Activated T-helper 2 cell treated with anti-CD3 and anti-CD28 coated beads, Interferon-gamma antibody, Interleukin-2, Interleukin-4, amounts not matched to agents 10 μg/mL and 5 μg/mL and 100 μg/mL, durations not matched to agents 14 hours and 24 hours and 36 hours (primary cell): ENCODE results near the gene PRKAG2. TPM values are rescaled to one million over a fixed set of nuclear protein-coding genes. Genes with fewer than 3 reads are reported as not detected.

Experiments used
- DNase-seq: peaks from one replicate; pipeline ENCODE4 v3.0.0; 2021; ENCODE audit warnings: low spot score
- H3K27ac Mint-ChIP-seq: one replicate; pipeline ENCODE4 v1.8.0; 2021; ENCODE audit warnings: mixed read lengths
- H3K27me3 Mint-ChIP-seq: one replicate; pipeline ENCODE4 v1.8.0; 2021; ENCODE audit warnings: low read depth, mixed read lengths
- H3K36me3 Mint-ChIP-seq: one replicate; pipeline ENCODE4 v1.8.0; 2021; ENCODE audit warnings: low read depth, mixed read lengths
- H3K4me1 Mint-ChIP-seq: one replicate; pipeline ENCODE4 v1.8.0; 2021; ENCODE audit warnings: low read depth, mixed read lengths
- H3K4me3 Mint-ChIP-seq: one replicate; pipeline ENCODE4 v1.8.0; 2021; ENCODE audit warnings: low read depth, mild to moderate bottlenecking, moderate library complexity, mixed read lengths
- H3K9me3 Mint-ChIP-seq: one replicate; pipeline ENCODE4 v1.8.0; 2021; ENCODE audit warnings: mixed read lengths
- intact Hi-C: fragments of 100-400 bp; cut with micrococcal nuclease; formaldehyde crosslinking; loops from one replicate; pipeline ENCODE4 v1.15.1; 2023
- total RNA-seq: library from RNA; stranded (reverse); gene quantifications from 2 replicates; pipeline ENCODE4 v1.2.3, GENCODE V29; 2022

The PRKAG2 gene
- total RNA-seq, 1 donor from 2014 or later: 14.9 TPM

DNA sequence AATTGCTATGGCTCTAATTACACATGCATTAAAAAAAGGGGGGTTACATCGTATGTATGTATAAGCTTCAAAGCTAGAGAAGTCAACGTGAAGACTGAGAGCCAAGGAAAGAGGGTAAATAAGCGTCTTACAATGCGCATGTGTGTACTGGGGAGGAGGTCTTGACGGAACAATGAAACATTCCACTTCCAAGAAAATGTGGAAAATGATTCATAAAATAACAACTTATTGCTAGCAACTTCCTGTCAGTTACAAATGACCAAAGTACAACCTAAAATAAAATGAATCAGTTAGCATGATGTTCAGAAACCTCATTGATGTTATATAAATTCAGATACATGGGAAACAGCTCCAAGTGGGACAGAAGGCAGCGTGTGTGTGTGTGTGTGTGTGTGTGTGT is 253.1 kb downstream of the PRKAG2 start:
- Mint-ChIP-seq H3K27ac (no peak overlapping the region), H3K27me3 (no peaks in the 10 kb centered on the region), H3K4me3 (no peak overlapping the region), H3K9me3 (no peaks in the 10 kb centered on the region), H3K36me3 (no peaks in the 10 kb centered on the region), H3K4me1 (peaks cover 12% of the 10 kb centered on the region)
- intact Hi-C loops: no loop called here
- DNase-seq: no peak

DNA sequence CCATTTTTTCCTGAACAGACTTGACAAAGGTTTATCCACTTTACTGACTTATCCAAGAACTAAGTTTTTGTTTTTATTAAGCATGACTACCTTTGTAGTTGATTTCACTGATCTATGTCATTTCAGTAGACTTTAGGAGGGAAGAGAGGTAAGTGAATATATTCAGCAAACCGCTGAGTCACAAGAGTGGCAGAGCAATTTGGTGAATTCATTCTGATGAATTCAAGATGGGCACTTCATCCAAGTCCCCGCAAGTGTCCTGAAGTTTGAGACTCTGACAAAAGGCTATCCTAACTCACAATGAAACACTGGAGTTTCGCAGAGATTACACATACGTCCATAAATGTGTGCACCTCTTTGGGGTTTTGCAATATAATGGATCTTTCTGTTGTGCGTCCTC is 255.0 kb downstream of the PRKAG2 start:
- Mint-ChIP-seq H3K4me1 (peaks cover 10% of the 10 kb centered on the region), H3K9me3 (no peaks in the 10 kb centered on the region), H3K36me3 (no peaks in the 10 kb centered on the region), H3K4me3 (no peak overlapping the region), H3K27me3 (no peaks in the 10 kb centered on the region), H3K27ac (no peak overlapping the region)
- intact Hi-C loops: no loop called here
- no peak for DNase-seq

DNA sequence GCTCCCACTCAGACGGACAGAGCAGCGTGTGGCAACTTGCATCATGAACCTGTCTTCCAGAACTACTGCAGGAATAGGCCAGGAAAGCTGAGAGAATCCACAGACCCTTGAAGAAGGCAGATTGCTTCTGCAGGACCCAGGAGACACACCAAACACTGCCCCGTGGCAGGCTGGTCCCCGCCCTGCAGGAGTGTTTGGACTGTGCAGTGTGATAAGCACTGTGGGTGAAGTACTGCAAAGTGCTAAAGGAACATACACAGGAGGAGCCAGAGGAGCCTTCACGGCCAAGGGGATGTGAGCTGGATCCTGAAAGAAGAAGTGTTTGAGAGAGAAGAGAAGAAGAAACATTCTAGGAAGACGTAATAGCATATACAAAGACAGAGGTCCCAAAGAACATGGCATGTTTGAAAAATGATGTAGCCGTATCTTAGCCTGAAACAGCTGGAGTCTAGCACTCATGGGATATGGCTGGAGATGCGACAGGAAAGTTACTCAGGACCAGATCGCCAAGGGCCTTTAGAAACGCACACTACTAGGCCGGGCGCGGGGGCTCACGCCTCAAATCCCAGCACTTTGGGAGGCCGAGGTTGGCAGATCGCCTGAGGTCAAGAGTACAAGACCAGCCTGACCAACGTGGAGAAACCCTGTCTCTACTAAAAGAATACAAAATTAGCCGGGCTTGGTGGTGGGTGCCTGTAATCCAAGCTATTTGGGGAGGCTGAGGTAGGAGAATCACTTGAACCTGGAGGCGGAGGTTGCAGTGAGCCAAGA is 260.3 kb downstream of the PRKAG2 start:
- H3K27ac Mint-ChIP-seq: no peak overlapping the region
- intact Hi-C loops: no loop called here

DNA sequence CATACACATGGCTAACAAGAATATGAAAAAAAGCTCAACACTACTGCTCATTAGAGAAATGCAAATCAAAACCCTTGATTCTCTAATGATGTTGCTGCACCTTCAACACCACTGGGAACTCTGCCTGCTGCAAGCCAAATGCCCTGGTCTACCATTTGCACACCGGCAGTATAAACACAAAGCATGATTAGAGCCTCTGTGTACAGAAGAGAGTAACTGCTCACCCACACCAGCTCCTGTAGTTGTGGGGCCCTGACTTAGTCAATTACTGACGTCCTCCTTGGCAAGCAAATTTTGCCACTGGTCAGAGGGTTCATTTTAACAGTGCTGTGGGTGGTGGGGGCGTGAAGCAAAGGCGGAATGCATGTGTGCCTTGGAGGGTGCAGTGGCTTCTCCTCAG is 261.1 kb downstream of the PRKAG2 start:
- Mint-ChIP-seq H3K27me3 (no peaks in the 10 kb centered on the region), H3K4me3 (no peak overlapping the region), H3K27ac (no peak overlapping the region), H3K9me3 (no peaks in the 10 kb centered on the region), H3K4me1 (no peaks in the 10 kb centered on the region), H3K36me3 (no peaks in the 10 kb centered on the region)
- intact Hi-C loops: no loop called here
- no peak for DNase-seq

More for the DNA sequence above, 260.3 kb downstream of the PRKAG2 start:
- H3K4me1 Mint-ChIP-seq: no peaks in the 10 kb centered on the region
- H3K27me3 Mint-ChIP-seq: no peaks in the 10 kb centered on the region
- H3K4me3 Mint-ChIP-seq: no peak overlapping the region
- no peaks in the 10 kb centered on the region for H3K36me3 Mint-ChIP-seq
- DNase-seq: no peak
- no peaks in the 10 kb centered on the region for H3K9me3 Mint-ChIP-seq

DNA sequence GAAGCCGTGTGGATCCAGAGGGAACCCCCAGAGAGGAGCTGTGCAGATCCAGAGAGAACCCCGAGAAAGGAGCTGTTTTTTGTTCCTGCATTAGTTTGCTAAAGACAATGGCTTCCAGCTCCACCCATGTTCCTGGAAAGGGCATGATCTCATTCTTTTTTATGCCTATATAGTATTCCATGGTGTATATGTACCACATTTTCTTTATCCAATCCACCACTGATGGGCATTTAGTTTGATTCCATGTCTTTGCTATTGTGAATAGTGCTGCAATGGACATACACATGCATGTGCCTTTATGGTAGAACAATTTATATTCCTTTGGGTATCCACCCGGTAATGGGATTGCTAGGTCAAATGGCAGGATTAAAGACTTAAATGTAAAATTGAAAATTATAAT is 261.9 kb downstream of the PRKAG2 start:
- H3K4me1 Mint-ChIP-seq: no peaks in the 10 kb centered on the region
- no peaks in the 10 kb centered on the region for H3K36me3 Mint-ChIP-seq
- H3K27ac Mint-ChIP-seq: no peak overlapping the region
- H3K4me3 Mint-ChIP-seq: no peak overlapping the region
- no peak for DNase-seq
- no peaks in the 10 kb centered on the region for H3K9me3 Mint-ChIP-seq
- intact Hi-C loops: no loop called here
- no peaks in the 10 kb centered on the region for H3K27me3 Mint-ChIP-seq

DNA sequence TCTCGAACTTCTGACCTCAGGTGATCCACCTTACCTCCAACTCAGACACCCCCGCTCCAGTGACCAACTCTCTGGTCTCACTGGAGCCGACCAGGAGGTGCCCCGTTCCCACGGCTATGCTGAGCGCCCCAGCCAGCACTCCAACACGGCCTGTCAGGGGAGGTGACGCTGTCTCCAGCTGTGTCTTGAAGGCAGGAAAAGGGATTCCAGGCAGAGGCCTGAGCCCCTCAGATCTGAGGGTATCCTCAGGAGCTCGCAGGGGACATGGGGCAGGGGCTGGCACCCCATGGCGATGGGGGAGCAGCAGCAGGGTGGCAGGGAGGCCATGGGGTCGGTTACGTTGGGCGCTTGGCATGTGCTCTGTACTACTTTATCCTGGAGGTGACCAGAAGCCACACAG is 262.9 kb downstream of the PRKAG2 start:
- no peaks in the 10 kb centered on the region for H3K9me3 Mint-ChIP-seq
- no peak overlapping the region for H3K4me3 Mint-ChIP-seq
- no peak overlapping the region for H3K27ac Mint-ChIP-seq
- H3K4me1 Mint-ChIP-seq: no peaks in the 10 kb centered on the region
- no peaks in the 10 kb centered on the region for H3K27me3 Mint-ChIP-seq
- DNase-seq: no peak
- H3K36me3 Mint-ChIP-seq: no peaks in the 10 kb centered on the region
- intact Hi-C loops: no loop called here

DNA sequence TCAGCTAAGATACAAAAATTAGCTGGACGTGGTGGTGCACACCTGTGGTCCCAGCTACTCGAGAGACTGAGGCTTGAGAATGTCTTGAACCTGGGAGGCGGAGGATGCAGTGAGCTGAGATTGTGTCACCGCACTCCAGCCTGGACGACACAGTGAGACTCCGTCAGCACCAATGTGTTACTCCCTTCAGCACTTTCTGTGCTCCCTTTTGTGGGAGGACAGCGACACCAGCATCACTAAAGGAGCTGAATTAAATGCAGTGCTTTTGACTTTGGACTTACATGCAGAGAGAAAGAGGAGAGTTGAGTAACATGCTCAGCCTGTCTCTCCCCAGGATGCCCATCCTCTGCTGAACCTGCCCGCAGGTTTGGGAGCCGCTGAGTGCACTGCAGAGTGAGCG is 265.0 kb downstream of the PRKAG2 start:
- H3K36me3 Mint-ChIP-seq: no peaks in the 10 kb centered on the region
- intact Hi-C loops: no loop called here
- no peaks in the 10 kb centered on the region for H3K4me1 Mint-ChIP-seq
- H3K27ac Mint-ChIP-seq: no peak overlapping the region
- no peak overlapping the region for H3K4me3 Mint-ChIP-seq
- H3K9me3 Mint-ChIP-seq: no peaks in the 10 kb centered on the region
- no peaks in the 10 kb centered on the region for H3K27me3 Mint-ChIP-seq
- no peak for DNase-seq

DNA sequence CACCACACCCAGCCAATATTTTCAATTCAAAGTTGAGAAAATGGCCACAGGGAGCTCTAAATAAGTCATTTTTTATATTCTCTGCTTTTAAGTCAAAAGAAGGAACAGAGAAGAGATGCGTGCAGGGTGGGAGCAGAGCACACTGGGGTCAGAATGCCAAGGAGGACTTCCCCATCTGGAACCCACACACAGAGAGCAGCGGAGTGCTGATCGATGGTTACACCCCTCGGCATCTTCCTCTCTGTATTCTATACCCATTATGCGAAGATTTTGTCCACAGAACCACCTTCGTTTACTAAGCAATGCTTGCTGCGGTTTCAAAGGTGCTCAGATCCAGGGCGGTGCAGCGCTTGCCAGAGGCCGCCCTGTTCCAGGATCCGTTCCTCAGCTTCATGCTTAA is 265.9 kb downstream of the PRKAG2 start:
- H3K9me3 Mint-ChIP-seq: no peaks in the 10 kb centered on the region
- no peak overlapping the region for H3K4me3 Mint-ChIP-seq
- H3K36me3 Mint-ChIP-seq: no peaks in the 10 kb centered on the region
- intact Hi-C loops: no loop called here
- no peak for DNase-seq
- H3K27ac Mint-ChIP-seq: no peak overlapping the region
- H3K27me3 Mint-ChIP-seq: no peaks in the 10 kb centered on the region
- H3K4me1 Mint-ChIP-seq: no peaks in the 10 kb centered on the region

DNA sequence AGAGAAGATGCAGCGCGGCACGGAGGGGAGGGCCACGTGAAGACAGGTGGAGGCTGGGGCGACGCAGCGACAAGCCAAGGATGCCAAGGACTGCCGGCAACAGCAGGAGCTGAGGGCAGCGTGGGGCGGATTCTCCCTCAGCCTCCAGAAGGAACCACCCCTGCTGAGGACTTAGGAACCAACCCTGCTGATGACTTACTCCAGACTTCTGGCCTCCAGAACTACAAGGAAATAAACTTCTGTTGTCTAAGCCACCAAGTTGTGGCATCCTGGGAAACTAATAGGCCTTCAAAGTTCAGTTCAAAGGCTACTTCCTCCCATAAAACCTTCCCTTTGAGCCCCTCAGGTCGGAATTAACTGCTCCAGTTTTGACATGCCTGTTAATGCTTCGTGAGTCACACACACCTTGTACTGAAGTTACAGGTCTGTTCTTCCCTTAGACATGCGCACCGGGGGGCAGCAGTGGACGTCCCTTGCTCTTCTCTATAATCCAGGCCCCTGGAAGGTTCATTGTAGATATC is 268.8 kb downstream of the PRKAG2 start:
- Mint-ChIP-seq H3K4me1 (no peaks in the 10 kb centered on the region), H3K27ac (no peak overlapping the region), H3K36me3 (no peaks in the 10 kb centered on the region), H3K27me3 (no peaks in the 10 kb centered on the region), H3K4me3 (no peak overlapping the region), H3K9me3 (no peaks in the 10 kb centered on the region)
- intact Hi-C loops: no loop called here
- DNase-seq: no peak

DNA sequence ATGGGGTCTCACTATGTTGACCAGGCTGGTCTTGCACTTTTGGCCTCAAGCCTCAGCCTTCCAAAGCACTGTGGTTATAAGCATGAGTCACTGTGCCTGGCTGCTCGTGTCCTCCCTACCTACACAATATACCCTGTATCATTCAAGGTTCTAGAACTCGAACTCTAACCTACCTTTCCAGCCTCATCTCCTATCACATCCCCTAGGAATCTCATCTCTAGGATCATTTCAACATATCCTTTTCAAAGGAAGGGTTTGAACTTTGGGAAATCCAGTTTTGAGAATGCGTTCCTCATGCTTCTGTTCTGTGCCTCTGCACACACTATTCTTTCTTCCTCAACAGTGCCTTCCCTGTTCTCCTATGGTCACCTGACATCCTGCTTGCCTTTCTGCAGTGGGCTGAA is 269.4 kb downstream of the PRKAG2 start:
- Mint-ChIP-seq H3K9me3 (no peaks in the 10 kb centered on the region), H3K27ac (no peak overlapping the region), H3K4me3 (no peak overlapping the region), H3K36me3 (no peaks in the 10 kb centered on the region), H3K4me1 (no peaks in the 10 kb centered on the region), H3K27me3 (no peaks in the 10 kb centered on the region)
- intact Hi-C loops: no loop called here
- no peak for DNase-seq

DNA sequence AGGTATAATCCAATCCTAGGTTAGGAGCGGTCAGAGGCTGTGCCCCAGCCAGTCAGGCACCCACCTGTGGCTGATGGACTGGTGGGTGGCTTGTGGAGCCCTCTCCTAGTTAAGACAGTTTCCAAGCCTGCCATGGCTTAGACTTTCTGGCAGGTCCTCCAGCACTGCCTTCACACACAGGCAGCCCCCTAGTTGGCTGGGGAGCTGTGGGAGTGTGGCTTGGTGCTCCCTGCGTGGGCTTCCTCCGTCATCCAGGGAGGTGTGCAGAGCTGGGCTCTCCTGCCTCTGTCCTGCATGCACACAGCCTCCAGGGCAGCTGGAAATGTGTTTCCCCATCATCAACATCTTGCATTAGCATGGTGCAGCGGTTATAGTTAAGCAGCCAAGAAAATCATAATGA is 273.0 kb downstream of the PRKAG2 start:
- Mint-ChIP-seq H3K27me3 (no peaks in the 10 kb centered on the region), H3K9me3 (no peaks in the 10 kb centered on the region), H3K4me3 (no peak overlapping the region), H3K4me1 (peaks cover 8% of the 10 kb centered on the region), H3K36me3 (no peaks in the 10 kb centered on the region), H3K27ac (no peak overlapping the region)
- DNase-seq: no peak
- intact Hi-C loops: no loop called here

DNA sequence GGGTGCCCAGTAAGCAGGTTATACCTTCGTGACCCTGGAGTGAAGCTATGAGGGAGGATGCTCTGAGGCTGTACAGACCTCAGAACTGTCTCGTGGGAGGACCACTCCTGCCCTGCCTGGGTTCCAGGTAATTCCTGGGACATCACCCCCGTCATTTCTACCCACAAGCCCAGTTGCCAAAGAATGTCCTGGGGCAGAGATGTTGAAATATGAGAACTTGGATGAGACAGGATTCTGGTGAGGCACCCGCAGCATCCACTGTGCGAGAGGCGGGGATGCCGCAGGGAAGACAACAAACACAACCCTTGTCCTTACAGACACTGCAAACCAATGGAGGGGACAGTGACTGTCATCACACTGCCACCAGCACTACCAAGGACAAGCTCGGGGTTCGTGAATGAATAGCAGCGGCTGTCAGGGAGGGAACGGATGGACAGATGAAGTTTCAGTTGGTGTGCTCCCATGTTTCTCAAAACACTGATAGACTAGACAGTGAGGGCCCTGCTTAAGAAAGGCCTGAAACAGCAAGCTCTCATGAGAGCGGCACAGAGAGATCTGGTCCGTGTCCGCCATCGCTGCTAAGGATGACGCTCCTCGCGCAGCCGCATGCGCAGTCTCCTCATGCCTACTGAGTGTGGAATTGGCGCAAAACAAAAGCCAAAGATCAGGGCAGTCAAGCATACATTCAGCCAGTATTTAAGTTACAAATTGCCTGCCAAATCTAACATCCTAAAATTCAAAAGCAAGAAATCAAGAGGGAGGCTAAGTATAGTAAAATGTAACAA is 275.2 kb downstream of the PRKAG2 start:
- peaks cover 8% of the 10 kb centered on the region for H3K4me1 Mint-ChIP-seq
- no peaks in the 10 kb centered on the region for H3K9me3 Mint-ChIP-seq
- H3K36me3 Mint-ChIP-seq: no peaks in the 10 kb centered on the region
- DNase-seq: no peak
- H3K27ac Mint-ChIP-seq: no peak overlapping the region
- intact Hi-C loops: no loop called here
- H3K27me3 Mint-ChIP-seq: no peaks in the 10 kb centered on the region
- H3K4me3 Mint-ChIP-seq: no peak overlapping the region

DNA sequence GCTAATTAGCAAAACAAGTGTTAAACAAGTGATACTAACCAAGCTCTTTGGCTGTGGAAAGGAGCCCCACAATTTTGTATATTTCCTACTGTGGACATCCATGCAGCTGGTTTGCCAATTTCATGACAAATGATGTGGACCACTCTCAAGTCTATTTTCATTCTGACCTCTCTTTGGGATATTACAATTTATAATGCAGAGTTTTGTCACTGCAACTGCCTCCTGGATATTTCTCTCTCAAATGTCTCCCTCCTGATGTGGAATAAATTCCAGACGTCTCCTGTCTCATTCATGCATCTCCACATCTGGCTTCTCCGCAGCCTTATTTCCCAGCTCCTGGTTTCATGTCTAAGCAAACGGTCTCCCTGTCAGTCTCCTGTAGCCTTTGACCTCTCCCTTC is 276.6 kb downstream of the PRKAG2 start:
- intact Hi-C loops: no loop called here
- Mint-ChIP-seq H3K36me3 (no peaks in the 10 kb centered on the region), H3K4me3 (no peak overlapping the region), H3K27me3 (no peaks in the 10 kb centered on the region), H3K9me3 (no peaks in the 10 kb centered on the region), H3K4me1 (peaks cover 8% of the 10 kb centered on the region), H3K27ac (no peak overlapping the region)
- DNase-seq: no peak
